Measurements from ENCODE around the gene NUDT8.
A peak's percentile ranks its signal among the peaks of the same experiment; 100 is the strongest.
"Not testable (repeated sequence)": the region's sequence is repeated elsewhere in the genome, so short reads cannot be mapped to it uniquely, and the experiment has no call there.

Gene NUDT8

GRCh38 chr11:67628710-67629385 lies 889 bp downstream of the NUDT8 start:
- DNase-seq (ENCODE audit: low read depth in 2 of 2), result no peak

- no peak for DNase-seq (ENCODE audit: low read depth in 2 of 2)
Observed at GRCh38 chr11:67627812-67628624, 1.7 kb downstream of the NUDT8 start.

- no peak for DNase-seq (ENCODE audit: low read depth in 2 of 2)
Observed at GRCh38 chr11:67627441-67627811, 2.3 kb downstream of the NUDT8 start.

- DNase-seq (ENCODE audit: low read depth in 2 of 2), result no peak
Observed at GRCh38 chr11:67626970-67627369, 2.8 kb downstream of the NUDT8 start.

GRCh38 chr11:67626131-67626833 lies 3.5 kb downstream of the NUDT8 start:
- DNase-seq (ENCODE audit: low read depth in 2 of 2), result not testable (repeated sequence)

GRCh38 chr11:67623795-67624194 lies 5.9 kb downstream of the NUDT8 start:
- DNase-seq (ENCODE audit: low read depth in 2 of 2), result not testable (repeated sequence)

- not testable (repeated sequence) for DNase-seq (ENCODE audit: low read depth in 2 of 2)
Observed at GRCh38 chr11:67622905-67623304, 6.8 kb downstream of the NUDT8 start.

- not testable (repeated sequence) for DNase-seq (ENCODE audit: low read depth in 2 of 2)
Observed at GRCh38 chr11:67621928-67622327, 7.8 kb downstream of the NUDT8 start.

GRCh38 chr11:67620621-67621020 lies 9.1 kb downstream of the NUDT8 start:
- not testable (repeated sequence) for DNase-seq (ENCODE audit: low read depth in 2 of 2)

- DNase-seq (ENCODE audit: low read depth in 2 of 2), result not testable (repeated sequence)
Observed at GRCh38 chr11:67619683-67620618, 9.8 kb downstream of the NUDT8 start.

- not testable (repeated sequence) for DNase-seq (ENCODE audit: low read depth in 2 of 2)
Observed at GRCh38 chr11:67618901-67619659, 10.7 kb downstream of the NUDT8 start.

- DNase-seq (ENCODE audit: low read depth in 2 of 2), result no peak
Observed at GRCh38 chr11:67617243-67617953, 12.3 kb downstream of the NUDT8 start.

- DNase-seq (ENCODE audit: low read depth in 2 of 2), result no peak
Observed at GRCh38 chr11:67616431-67617242, 13.1 kb downstream of the NUDT8 start.

GRCh38 chr11:67615728-67616430 lies 13.9 kb downstream of the NUDT8 start:
- no peak for DNase-seq (ENCODE audit: low read depth in 2 of 2)

GRCh38 chr11:67614730-67615714 lies 14.7 kb downstream of the NUDT8 start:
- DNase-seq (ENCODE audit: low read depth in 2 of 2), result peak in 1 of 2 donors; percentile 34

GRCh38 chr11:67613960-67614715 lies 15.6 kb downstream of the NUDT8 start:
- DNase-seq (ENCODE audit: low read depth in 2 of 2), result peak; percentile 56 to 60

Data from stimulated activated CD4-positive, alpha-beta T cell treated with anti-CD3 and anti-CD28 coated beads, Interleukin-1b, Interleukin-23, amount 100 ng/mL, for 1 hour (primary cell).